AG04450 (cell line): ENCODE results near the gene UROS. TPM values are rescaled to one million over a fixed set of nuclear protein-coding genes. Genes with fewer than 3 reads are reported as not detected.

ENCODE experiments used
- CTCF ChIA-PET: fragments of 300-600, 350-600 bp; formaldehyde crosslinking; extraction: SDS; loops from one replicate; lab custom pipeline; 2022; ENCODE audit warnings: antibody characterized with exemption, inconsistent platforms; lab: Charles Lee
- POLR2A ChIA-PET: fragments of 350-600 bp; formaldehyde crosslinking; extraction: SDS; loops from one replicate; lab custom pipeline; 2021; ENCODE audit warnings: antibody characterized with exemption, inconsistent platforms; lab: Yijun Ruan, JAX
- DNase-seq: peaks from one replicate; pipeline ENCODE4 v3.0.0-alpha.2; 2011; ENCODE audit warnings: low read depth, low spot score
- H3K27ac ChIP-seq: one replicate; pipeline ENCODE4 v1.5.1; 2012; ENCODE audit warnings: low read depth, low read length, control low read depth
- H3K27me3 ChIP-seq: one replicate; pipeline ENCODE4 v1.6.0; 2012; ENCODE audit warnings: low read length; ENCODE audit not compliant: control insufficient read depth, insufficient read depth
- H3K4me3 ChIP-seq: 2 replicates; pipeline ENCODE4 v1.5.1; 2011; ENCODE audit warnings: mild to moderate bottlenecking, low read depth, low read length, control low read depth
- H3K9me3 ChIP-seq: 2 replicates; pipeline ENCODE4 v1.5.1; 2012; ENCODE audit warnings: low read length; ENCODE audit not compliant: control insufficient read depth, insufficient read depth
- CTCF ChIP-seq: IDR thresholded peaks from 2 replicates; pipeline ENCODE4 v1.5.1; 2011; ENCODE audit warnings: low read depth, low read length, control low read depth, inconsistent platforms
- polyA plus RNA-seq: library from polyadenylated mRNA; depleted of rRNA; stranded (reverse); fragments of >200 nt; gene quantifications from 2 replicates; pipeline ENCODE4 v1.2.3, GENCODE V29; 2011

Gene UROS
- polyA plus RNA-seq, 1 experiment, result 65.9 TPM

- H3K9me3 ChIP-seq, result no peaks in the 10 kb centered on the region
- H3K27ac ChIP-seq, result no peak overlapping the region
- ChIA-PET CTCF (no interaction called here), POLR2A (no interaction called here)
- no peaks in the 10 kb centered on the region for H3K27me3 ChIP-seq
- no peak overlapping the region for H3K4me3 ChIP-seq
- TF ChIP-seq CTCF, result no peak
- DNase-seq, result no peak
These were observed 37.3 kb downstream of the UROS start for GRCh38 chr10:125785791-125786190.

GRCh38 chr10:125783957-125784356, 39.1 kb downstream of the UROS start:
- TF ChIP-seq CTCF, result no peak
- POLR2A ChIA-PET, result no interaction called here
- no peaks in the 10 kb centered on the region for H3K27me3 ChIP-seq
- H3K27ac ChIP-seq, result no peak overlapping the region
- DNase-seq, result no peak
- H3K9me3 ChIP-seq, result no peaks in the 10 kb centered on the region
- CTCF ChIA-PET, result interaction anchor here (0.6 kb wide), 1 partner anchor 16 kb away, joined by 4 read pairs; no protein-coding TSS in a partner anchor
- no peak overlapping the region for H3K4me3 ChIP-seq

- no peak overlapping the region for H3K4me3 ChIP-seq
- no peaks in the 10 kb centered on the region for H3K27me3 ChIP-seq
- no peak overlapping the region for H3K27ac ChIP-seq
- no peaks in the 10 kb centered on the region for H3K9me3 ChIP-seq
- TF ChIP-seq CTCF, result no peak
- no peak for DNase-seq
- ChIA-PET POLR2A (no interaction called here), CTCF (no interaction called here)
These were observed 39.6 kb downstream of the UROS start for GRCh38 chr10:125783408-125783807.

DNA sequence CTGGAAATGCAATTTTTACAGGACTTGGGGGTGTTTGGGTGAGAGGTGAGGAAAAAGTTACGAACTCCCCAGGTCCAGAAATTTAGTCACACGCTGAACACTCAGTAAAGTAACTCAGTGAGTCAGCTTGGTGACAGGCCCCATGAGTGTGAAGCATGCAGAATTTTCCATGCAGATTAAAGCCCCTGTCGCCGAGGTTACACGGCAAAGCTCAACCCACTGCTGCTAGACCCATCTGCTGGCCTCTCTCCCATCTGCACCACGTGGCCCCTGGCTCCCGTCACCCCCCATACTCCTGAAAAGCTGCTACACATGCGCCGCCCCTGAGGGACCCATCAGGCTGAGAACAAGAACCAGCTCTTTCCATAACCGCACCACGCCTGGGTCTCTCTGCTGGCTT, 40.4 kb downstream of the UROS start:
- Histone ChIP-seq H3K27ac (no peak overlapping the region), H3K27me3 (peaks cover 4% of the 10 kb centered on the region), H3K9me3 (no peaks in the 10 kb centered on the region), H3K4me3 (no peak overlapping the region)
- no peak for TF ChIP-seq CTCF
- no peak for DNase-seq
- ChIA-PET CTCF (no interaction called here), POLR2A (no interaction called here)

DNA sequence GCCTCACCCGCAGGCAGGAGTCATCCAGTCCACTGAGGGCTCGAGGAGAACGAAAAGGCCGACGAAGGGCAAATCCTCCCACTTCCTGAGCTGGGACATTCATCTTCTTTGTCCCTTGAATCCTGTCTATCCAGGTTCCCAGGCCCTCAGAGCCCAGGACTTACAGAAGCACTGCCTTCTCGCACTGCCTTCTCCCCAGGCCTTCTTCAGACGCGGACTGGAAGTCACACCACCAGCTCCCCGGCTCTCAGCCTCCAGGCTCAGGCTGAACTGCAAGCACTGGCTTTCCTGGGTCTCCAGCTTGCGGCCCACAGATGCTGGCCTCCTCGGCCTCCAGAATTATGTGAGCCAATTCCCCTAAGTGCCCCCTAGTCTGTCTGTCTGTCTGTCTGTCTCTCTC, 41.0 kb downstream of the UROS start:
- no peak for TF ChIP-seq CTCF
- Histone ChIP-seq H3K9me3 (no peaks in the 10 kb centered on the region), H3K4me3 (no peak overlapping the region), H3K27me3 (peaks cover 8% of the 10 kb centered on the region), H3K27ac (no peak overlapping the region)
- DNase-seq, result no peak
- CTCF ChIA-PET, result no interaction called here
- POLR2A ChIA-PET, result no interaction called here
